Neutrophil (primary cell): Measurements from ENCODE around the gene NFIB.

ENCODE experiments used
- H3K27ac ChIP-seq: fragments of 200-600 bp; sonication (generic); 2 replicates; pipeline ENCODE4 v1.5.1; 2016; ENCODE audit warnings: mild to moderate bottlenecking, moderate library complexity
- H3K27me3 ChIP-seq: fragments of 200-600 bp; sonication (generic); 2 replicates; pipeline ENCODE4 v1.6.0; 2016; ENCODE audit warnings: mild to moderate bottlenecking
- H3K36me3 ChIP-seq: fragments of 200-600 bp; sonication (generic); 2 replicates; pipeline ENCODE4 v1.5.1; 2017
- H3K4me1 ChIP-seq, 2 experiments: fragments of 200-600 bp in 1 of 2; sonication (generic) in 1 of 2; 1 replicate in 1 of 2; 2 replicates in 1 of 2; pipeline versions ENCODE4 v1.5.1 to v1.6.1; 2013 to 2016; ENCODE audit warnings: low read depth in 1 of 2, low read length in 1 of 2, mild to moderate bottlenecking in 1 of 2, moderate library complexity in 1 of 2; ENCODE audit not compliant: control insufficient read depth in 1 of 2, insufficient read depth in 1 of 2
- H3K4me3 ChIP-seq, 2 experiments: fragments of 200-600 bp in 1 of 2; sonication (generic) in 1 of 2; 1 replicate in 1 of 2; 2 replicates in 1 of 2; pipeline ENCODE4 v1.5.1; 2013 to 2016; ENCODE audit warnings: low read depth in 1 of 2, low read length in 1 of 2, mild to moderate bottlenecking in 1 of 2, moderate library complexity in 1 of 2
- H3K9me3 ChIP-seq: fragments of 200-600 bp; sonication (generic); 2 replicates; pipeline ENCODE4 v1.5.1; 2016
- TF ChIP-seq, protein P1 (sequence below): fragments of 200-600 bp; sonication (generic); IDR thresholded peaks from 2 replicates; pipeline ENCODE4 v1.5.1; 2016; ENCODE audit warnings: antibody characterized with exemption

NFIB gene

GRCh38 chr9:14084867-14085266 is 229.1 kb downstream of the NFIB start:
- TF ChIP-seq, protein P1, sequence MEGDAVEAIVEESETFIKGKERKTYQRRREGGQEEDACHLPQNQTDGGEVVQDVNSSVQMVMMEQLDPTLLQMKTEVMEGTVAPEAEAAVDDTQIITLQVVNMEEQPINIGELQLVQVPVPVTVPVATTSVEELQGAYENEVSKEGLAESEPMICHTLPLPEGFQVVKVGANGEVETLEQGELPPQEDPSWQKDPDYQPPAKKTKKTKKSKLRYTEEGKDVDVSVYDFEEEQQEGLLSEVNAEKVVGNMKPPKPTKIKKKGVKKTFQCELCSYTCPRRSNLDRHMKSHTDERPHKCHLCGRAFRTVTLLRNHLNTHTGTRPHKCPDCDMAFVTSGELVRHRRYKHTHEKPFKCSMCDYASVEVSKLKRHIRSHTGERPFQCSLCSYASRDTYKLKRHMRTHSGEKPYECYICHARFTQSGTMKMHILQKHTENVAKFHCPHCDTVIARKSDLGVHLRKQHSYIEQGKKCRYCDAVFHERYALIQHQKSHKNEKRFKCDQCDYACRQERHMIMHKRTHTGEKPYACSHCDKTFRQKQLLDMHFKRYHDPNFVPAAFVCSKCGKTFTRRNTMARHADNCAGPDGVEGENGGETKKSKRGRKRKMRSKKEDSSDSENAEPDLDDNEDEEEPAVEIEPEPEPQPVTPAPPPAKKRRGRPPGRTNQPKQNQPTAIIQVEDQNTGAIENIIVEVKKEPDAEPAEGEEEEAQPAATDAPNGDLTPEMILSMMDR: no peak
- no peak overlapping the region for H3K27ac ChIP-seq

GRCh38 chr9:14083366-14083765 is 230.6 kb downstream of the NFIB start:
- Histone ChIP-seq H3K27ac (no peak overlapping the region), H3K4me3 (no peak overlapping the region), H3K27me3 (no peaks in the 10 kb centered on the region), H3K9me3 (no peaks in the 10 kb centered on the region), H3K36me3 (no peaks in the 10 kb centered on the region), H3K4me1 (no peaks in the 10 kb centered on the region)
- TF ChIP-seq, protein P1: no peak

More at GRCh38 chr9:14084867-14085266, 229.1 kb downstream of the NFIB start:
- H3K27me3 ChIP-seq: no peaks in the 10 kb centered on the region
- no peaks in the 10 kb centered on the region for H3K36me3 ChIP-seq
- H3K4me1 ChIP-seq: no peaks in the 10 kb centered on the region
- H3K4me3 ChIP-seq: no peak overlapping the region
- no peaks in the 10 kb centered on the region for H3K9me3 ChIP-seq

- no peaks in the 10 kb centered on the region for H3K4me1 ChIP-seq
- no peak overlapping the region for H3K4me3 ChIP-seq
- TF ChIP-seq, protein P1: no peak
- H3K9me3 ChIP-seq: no peaks in the 10 kb centered on the region
- no peak overlapping the region for H3K27ac ChIP-seq
- no peaks in the 10 kb centered on the region for H3K36me3 ChIP-seq
- no peaks in the 10 kb centered on the region for H3K27me3 ChIP-seq
These were observed 231.2 kb downstream of the NFIB start for GRCh38 chr9:14082732-14083131.

DNA sequence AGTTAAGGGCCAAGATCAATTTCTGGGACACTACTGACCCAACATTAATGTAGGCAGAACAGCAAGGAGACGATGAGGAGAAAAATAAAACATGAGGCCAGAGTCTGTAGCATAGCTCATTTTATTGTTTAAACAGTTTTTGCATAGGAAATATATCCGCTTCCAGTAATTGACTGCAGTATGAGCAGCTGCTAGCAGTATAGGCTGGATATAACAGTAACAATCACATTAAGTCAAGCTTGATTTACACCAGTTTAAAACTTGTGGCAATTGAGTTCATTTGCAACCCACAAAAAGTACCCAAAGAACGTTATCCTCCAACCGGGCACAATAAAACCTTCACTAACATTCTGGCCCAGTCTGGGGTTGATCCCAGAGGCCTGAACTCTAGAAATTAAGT is 232.2 kb downstream of the NFIB start:
- Histone ChIP-seq H3K27ac (no peak overlapping the region), H3K9me3 (no peaks in the 10 kb centered on the region), H3K4me1 (no peaks in the 10 kb centered on the region)

DNA sequence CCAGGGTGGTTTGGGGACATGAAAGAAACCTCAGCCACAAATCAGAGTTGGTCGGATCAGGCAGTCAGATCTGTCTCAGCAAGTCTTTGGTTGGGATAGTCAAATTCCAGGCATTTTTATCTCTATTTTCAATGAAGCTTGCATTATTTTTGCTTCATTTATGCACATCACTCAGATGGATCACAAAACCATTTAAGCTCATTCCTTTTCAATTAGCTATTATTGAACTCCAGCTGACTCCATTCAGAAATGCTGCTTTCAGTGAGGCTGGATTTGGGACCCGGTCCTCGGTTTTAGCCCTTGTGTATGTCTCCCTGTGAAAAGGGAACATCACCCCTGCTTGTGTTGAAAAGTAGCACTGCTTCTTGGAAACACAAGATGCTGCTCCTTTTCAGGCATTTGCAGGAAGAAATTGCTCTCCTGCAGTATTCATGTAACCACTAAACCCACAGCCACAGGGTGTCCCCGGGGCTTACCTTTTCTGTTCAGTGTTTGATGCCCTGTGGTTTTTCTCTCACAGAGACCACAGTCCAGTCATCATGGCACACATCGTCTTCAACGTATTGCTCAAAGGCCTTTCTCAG is 232.9 kb downstream of the NFIB start:
- no peak overlapping the region for H3K27ac ChIP-seq

More for the DNA sequence above, 232.2 kb downstream of the NFIB start:
- TF ChIP-seq, protein P1: no peak
- Histone ChIP-seq H3K27me3 (no peaks in the 10 kb centered on the region), H3K36me3 (no peaks in the 10 kb centered on the region), H3K4me3 (no peak overlapping the region)

More for the DNA sequence above, 232.9 kb downstream of the NFIB start:
- H3K36me3 ChIP-seq: no peaks in the 10 kb centered on the region
- H3K9me3 ChIP-seq: no peaks in the 10 kb centered on the region
- TF ChIP-seq, protein P1: no peak
- no peaks in the 10 kb centered on the region for H3K4me1 ChIP-seq
- H3K4me3 ChIP-seq: no peak overlapping the region
- no peaks in the 10 kb centered on the region for H3K27me3 ChIP-seq
